Activated T-helper 9 cell treated with anti-CD3 and anti-CD28 coated beads, Interleukin-2, amount 50 U/mL, for 16 hours (primary cell): ENCODE data around the gene MEI1.

Experiments
- DNase-seq: peaks from one replicate; pipeline ENCODE4 v3.0.0-alpha.2; 2020; ENCODE audit warnings: low read depth

MEI1 gene

DNA sequence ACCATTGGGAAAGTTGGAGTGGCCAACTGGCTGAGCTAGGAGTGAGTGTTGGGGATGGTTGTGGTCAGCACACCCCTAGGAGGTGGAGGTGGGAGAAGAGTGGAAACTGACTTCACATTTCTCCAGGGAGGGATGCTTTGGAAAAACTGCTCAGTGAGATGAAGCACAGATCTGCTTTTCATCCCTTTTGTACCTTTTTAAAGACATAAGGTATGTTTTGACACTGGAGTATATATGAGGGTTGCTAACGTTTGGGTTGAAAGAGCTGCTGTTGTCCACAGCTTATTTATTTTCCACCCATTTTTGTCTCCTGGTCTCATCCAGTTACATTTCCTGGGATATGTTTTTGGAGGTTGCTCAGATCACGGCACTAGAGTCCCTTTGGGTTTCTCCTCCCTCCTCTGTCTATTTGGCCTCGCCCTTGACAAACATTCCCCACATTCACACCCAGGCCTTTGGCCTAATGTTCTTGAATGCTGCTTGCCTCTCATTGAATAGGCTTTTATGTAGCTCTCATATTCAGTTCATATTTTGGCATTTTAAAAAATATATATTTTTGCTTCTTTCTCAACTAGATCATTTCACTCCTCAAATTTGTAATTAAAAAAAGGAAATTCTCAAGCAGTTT is 141.9 kb downstream of the MEI1 start:
- no peak for DNase-seq

DNA sequence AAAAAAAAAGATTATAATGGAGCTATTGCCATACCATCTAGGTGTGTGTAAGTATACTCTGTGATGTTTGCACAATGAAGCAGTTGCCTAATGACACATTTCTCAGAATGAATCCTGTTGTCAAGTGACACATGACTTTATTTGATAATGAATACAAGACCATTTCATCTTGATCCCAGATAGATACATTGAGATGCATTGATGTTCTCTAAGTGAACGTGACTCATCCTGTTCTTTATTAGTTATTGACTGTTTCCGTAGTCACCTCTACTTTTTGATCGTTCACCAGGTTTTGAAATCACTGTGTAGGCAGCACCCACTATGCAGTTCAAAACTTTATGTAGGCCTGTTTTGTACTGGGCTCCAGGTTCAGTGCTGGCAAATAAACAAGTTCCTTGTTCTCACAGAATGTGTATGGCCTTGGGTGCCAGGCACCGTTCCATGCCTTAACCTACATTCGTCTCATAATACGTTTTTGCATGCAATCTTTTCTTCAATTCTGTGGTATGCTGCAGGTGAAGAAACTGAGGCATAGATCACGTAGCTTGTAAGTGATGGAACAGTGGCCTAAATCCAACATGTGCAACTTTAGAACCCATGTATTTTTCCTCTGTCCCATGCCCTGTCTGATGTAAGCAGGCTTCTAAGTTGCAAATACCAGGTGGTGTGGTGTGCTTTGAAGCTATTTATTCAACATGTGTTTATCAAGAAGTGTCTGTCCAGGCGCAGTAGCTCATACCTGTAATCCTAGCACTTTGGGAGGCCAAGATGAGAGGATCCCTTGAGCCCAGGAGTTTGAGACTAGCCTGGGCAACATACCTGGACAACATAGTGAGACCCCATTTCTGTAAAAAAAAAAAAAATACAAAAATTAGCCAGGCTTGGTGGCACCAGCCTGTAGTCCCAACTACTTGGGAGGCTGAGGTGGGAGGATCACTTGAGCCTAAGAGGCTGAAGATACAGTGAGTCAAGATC is 144.0 kb downstream of the MEI1 start:
- DNase-seq, result no peak

DNA sequence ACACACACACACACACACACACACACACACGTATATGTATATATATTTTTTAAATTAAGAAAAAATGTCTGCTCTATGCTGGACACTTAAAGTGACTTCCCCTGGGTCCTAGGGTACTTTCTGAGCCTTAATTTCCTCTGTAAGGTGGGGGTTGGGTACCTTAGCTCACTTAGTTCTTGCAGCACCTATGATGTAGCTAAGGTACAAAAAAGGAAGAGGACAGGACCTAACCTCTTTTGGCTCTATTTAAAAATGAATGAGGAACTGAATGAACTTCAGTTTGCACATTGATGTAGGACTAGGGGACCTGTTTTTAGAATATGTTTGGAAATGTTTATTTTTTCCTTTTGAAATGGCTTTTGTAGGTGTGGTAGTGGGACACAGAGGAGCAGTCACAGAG is 144.7 kb downstream of the MEI1 start:
- no peak for DNase-seq

DNA sequence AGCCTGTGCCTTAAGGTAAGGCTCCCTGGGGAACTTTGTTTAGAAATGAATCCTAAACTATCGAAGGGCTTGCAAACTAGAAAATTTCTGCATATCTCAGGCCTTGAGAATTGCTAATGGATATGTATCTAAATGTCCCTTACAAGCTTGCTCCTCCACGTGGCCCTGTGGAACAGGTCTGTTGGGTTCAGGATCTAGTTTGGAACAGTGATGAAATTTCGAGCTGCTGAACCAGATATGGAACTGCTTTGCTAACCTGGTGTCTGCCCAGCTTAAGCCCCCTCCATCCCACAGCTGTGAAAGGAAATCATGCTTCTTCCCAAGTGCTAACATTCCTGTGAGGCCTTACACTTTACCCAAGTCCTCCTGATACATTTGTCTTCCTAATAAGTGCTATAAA is 145.2 kb downstream of the MEI1 start:
- DNase-seq, result no peak

DNA sequence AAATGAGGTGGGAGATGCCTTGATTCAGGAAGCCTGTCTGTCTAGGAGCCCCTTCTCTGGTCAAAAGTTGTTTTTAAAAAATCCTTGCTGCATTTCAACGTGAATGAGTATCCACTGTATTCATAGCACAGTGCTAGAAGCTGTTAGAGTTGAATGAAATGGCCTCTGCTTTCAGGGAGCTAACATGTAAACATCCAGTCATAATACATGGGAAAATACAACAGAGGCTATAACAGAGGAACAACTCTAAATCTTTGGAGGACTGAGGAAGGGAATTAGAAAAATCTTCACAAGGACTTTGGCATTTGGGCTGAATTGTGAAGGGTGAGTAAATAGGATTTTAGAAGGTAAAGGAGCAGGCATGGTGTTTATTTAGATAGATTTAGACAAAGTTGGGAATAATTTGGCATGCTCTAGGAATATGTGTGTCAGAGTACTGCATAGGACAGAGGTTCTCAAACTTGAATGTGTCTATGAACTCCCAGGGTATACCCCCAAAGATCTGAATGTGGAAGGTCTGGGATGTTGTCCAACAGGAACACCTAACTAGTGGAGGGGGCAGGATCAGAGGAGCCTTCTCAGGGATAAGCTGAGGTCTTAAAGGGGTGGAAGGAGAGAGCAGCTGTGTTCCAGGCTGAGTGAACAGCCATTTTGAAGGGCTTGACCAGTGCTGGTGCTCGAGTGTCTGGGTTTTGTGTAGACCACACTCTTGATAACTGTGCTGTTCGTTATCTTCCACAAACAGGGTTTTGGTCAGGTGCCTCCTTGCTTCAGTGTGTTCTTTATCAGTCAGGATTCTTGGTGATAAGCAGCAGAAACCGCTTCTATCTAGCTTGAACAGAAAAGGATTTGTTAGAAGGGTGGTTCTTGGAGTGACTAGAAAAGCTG is 146.3 kb downstream of the MEI1 start:
- DNase-seq, result no peak

DNA sequence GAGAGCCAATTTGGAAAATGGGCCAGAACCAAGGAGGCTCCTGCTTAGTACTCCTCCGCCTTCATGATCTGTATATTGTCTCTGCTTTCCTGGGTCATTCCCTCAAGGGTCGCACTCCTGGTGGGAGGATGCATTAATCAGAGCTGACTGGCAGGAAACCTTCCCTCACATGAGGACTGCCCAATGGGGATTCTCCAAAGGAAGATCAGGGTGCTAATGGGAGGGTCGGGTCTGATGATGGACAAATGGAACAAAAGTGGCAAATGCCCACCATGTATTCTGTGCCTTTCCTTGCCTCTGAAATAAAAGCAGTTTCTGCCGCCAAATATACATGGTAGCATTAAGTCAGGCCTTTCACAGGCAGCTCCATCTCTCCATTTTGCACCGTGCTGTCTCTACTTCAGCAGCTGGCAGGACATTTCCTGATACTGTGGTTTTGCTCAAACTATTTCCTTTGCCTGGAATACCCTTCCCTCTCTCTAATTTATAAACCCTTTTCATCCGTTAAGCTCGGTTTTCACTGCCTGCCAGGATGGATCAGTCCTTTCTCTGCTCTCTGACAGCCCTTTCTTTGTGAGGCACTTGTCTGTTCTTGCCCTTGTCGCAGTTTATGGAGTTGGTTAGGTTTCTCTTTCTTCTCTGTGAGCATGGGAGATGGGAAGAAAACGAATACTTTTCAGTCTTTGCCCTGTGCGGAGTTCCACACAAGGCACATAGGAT is 147.1 kb downstream of the MEI1 start:
- no peak for DNase-seq

DNA sequence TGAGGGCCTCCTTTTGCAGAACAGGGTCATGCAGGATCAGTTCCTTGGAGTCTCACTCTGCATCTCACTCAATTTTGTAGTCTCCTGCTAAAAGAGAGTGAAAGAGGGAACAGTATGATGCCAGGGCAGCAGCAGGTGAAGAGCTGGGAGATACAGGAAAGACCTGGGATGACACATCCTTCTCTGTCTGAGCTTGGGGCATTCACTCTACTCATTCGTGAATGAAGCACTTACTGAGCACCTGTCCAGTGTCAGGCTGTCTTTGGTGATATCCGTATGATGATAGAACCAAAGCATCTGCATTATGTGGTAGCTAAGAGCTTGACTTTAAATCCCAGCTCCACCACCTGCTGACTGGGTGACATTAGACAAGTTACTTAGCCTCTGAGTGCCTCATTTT is 148.0 kb downstream of the MEI1 start:
- DNase-seq, result no peak

DNA sequence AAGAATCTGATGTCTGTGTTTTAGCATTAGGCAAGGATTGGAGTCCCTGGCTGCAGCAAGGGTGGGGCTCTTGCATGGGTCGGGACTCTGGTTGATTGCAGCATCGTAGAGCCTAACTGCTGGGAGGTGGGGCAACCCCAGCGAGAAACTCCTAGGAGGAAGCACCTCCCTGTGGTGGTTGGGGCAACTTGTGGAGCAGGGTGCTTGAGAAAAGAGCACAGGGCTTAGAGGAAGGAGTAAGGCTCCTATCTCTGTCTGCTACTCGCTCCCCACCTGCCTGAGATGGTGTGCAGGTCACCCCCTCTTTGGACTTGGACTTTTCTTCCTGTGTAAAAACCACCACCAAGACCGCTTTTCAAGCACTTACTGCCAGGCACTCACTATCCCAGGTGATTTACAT is 149.2 kb downstream of the MEI1 start:
- DNase-seq, result no peak
